GM23248 (cell line): ENCODE results near the gene TNFRSF19. TPM values are rescaled to one million over a fixed set of nuclear protein-coding genes. Genes with fewer than 3 reads are reported as not detected.

Experiments used
- DNase-seq: peaks from one replicate; pipeline ENCODE4 v3.0.0-alpha.2; 2015
- H2AFZ ChIP-seq: fragments of 200-600 bp; sonication (generic); 2 replicates; pipeline ENCODE4 v1.6.1; 2016; ENCODE audit warnings: antibody characterized with exemption
- H3F3A ChIP-seq: fragments of 200-600 bp; sonication (generic); 2 replicates; pipeline ENCODE4 v1.6.1; 2016; ENCODE audit warnings: mild to moderate bottlenecking, antibody characterized with exemption, mixed run types; ENCODE audit not compliant: insufficient read depth
- H3K27ac ChIP-seq: fragments of 200-600 bp; sonication (generic); 2 replicates; pipeline ENCODE4 v1.5.1; 2016; ENCODE audit warnings: mild to moderate bottlenecking
- H3K27me3 ChIP-seq: fragments of 200-600 bp; sonication (generic); replicated peaks from 2 replicates; pipeline ENCODE4 v1.6.1; 2016; ENCODE audit warnings: mild to moderate bottlenecking; ENCODE audit not compliant: insufficient read depth
- H3K36me3 ChIP-seq: fragments of 200-600 bp; sonication (generic); 2 replicates; pipeline ENCODE4 v1.6.1; 2016; ENCODE audit warnings: low read depth, mild to moderate bottlenecking
- H3K4me1 ChIP-seq: fragments of 200-600 bp; sonication (generic); 2 replicates; pipeline ENCODE4 v1.6.1; 2016; ENCODE audit warnings: mild to moderate bottlenecking; ENCODE audit not compliant: insufficient read depth
- H3K4me2 ChIP-seq: fragments of 200-600 bp; sonication (generic); one replicate; pipeline ENCODE4 v1.6.1; 2016; ENCODE audit warnings: mild to moderate bottlenecking; ENCODE audit not compliant: unreplicated experiment
- H3K4me3 ChIP-seq: fragments of 200-600 bp; sonication (generic); 2 replicates; pipeline ENCODE4 v1.5.1; 2016; ENCODE audit warnings: mild to moderate bottlenecking
- H3K79me2 ChIP-seq: fragments of 200-600 bp; sonication (generic); 2 replicates; pipeline ENCODE4 v1.6.1; 2016; ENCODE audit warnings: mild to moderate bottlenecking; ENCODE audit not compliant: insufficient read depth
- H3K9ac ChIP-seq: fragments of 200-600 bp; sonication (generic); 2 replicates; pipeline ENCODE4 v1.6.1; 2016; ENCODE audit warnings: mild to moderate bottlenecking
- H3K9me2 ChIP-seq: fragments of 200-600 bp; sonication (generic); 2 replicates; pipeline ENCODE4 v1.6.1; 2016; ENCODE audit warnings: mixed run types, mild to moderate bottlenecking, moderate library complexity; ENCODE audit not compliant: insufficient read depth
- H3K9me3 ChIP-seq: fragments of 200-600 bp; sonication (generic); one replicate; pipeline ENCODE4 v1.6.1; 2017; ENCODE audit warnings: low read depth
- H4K20me1 ChIP-seq: fragments of 200-600 bp; sonication (generic); 2 replicates; pipeline ENCODE4 v1.6.0; 2016; ENCODE audit not compliant: insufficient read depth
- EZH2 ChIP-seq: fragments of 200-600 bp; sonication (generic); IDR thresholded peaks from 2 replicates; pipeline ENCODE4 v1.6.1; 2018; ENCODE audit warnings: antibody characterized with exemption, mild to moderate bottlenecking; ENCODE audit not compliant: insufficient read depth, poor library complexity, severe bottlenecking
- EZH2phosphoT487 ChIP-seq: fragments of 200-600 bp; sonication (generic); IDR thresholded peaks from 2 replicates; pipeline ENCODE4 v1.6.1; 2018; ENCODE audit warnings: antibody characterized with exemption, moderate library complexity, mild to moderate bottlenecking, low read depth; ENCODE audit not compliant: insufficient read depth
- WGBS, 2 experiments: methylation state at CpG; one replicate each; pipeline ENCODE4 v1.1.6; 2015 to 2017; ENCODE audit warnings: low lambda C conversion rate in 2 of 2, low coverage in 1 of 2; ENCODE audit errors: missing lambda C conversion rate in 2 of 2; 5-methylcytosine and 5-hydroxymethylcytosine counted together
- in situ Hi-C: fragments of 300-500 bp; cut with MboI; formaldehyde crosslinking; loops from 2 replicates; pipeline ENCODE4 v1.15.0; 2020
- polyA plus RNA-seq: library from polyadenylated mRNA; unstranded; fragments of >200 nt; fragmentation: Nextera tagmentation; extraction: Ambion mirVana; gene quantifications from 2 replicates; pipeline ENCODE4 v1.2.1, GENCODE V29; 2016
- total RNA-seq: library from RNA; depleted of rRNA; stranded (reverse); fragments of >200 nt; shearing (Covaris generic); gene quantifications from 2 replicates; pipeline ENCODE4 v1.2.3, GENCODE V29; 2014

Gene TNFRSF19
- total and polyA plus RNA-seq, 2 experiments from 2014 or later: 3.4 TPM

- in situ Hi-C loops: no loop called here
- no peaks in the 10 kb centered on the region for H4K20me1 ChIP-seq
- no peaks in the 10 kb centered on the region for H3K9me2 ChIP-seq
- no peaks in the 10 kb centered on the region for H3K9me3 ChIP-seq
- peaks cover 21% of the 10 kb centered on the region for H3F3A ChIP-seq
- no peak for TF ChIP-seq EZH2phosphoT487
- TF ChIP-seq EZH2: no peak
- no peaks in the 10 kb centered on the region for H3K79me2 ChIP-seq
- peaks cover 19% of the 10 kb centered on the region for H3K4me1 ChIP-seq
- no peaks in the 10 kb centered on the region for H3K27me3 ChIP-seq
- H3K4me2 ChIP-seq: no peak overlapping the region
- H3K36me3 ChIP-seq: no peaks in the 10 kb centered on the region
- H3K9ac ChIP-seq: no peak overlapping the region
- no peak overlapping the region for H2AFZ ChIP-seq
- H3K4me3 ChIP-seq: no peak overlapping the region
- DNase-seq: no peak
- H3K27ac ChIP-seq: no peak overlapping the region
- WGBS, 2 experiments: 91% methylated on average over 3 of the region's 3 CpGs
Measured at GRCh38 chr13:23623394-23623793, 53.2 kb downstream of the TNFRSF19 start.

GRCh38 chr13:23626700-23627099, 56.5 kb downstream of the TNFRSF19 start:
- H3F3A ChIP-seq: 0 out of 2 replicates have a peak, but pooled peaks cover 2% of the 10 kb centered on the region
- no peaks in the 10 kb centered on the region for H3K79me2 ChIP-seq
- H3K9ac ChIP-seq: no peak overlapping the region
- no peaks in the 10 kb centered on the region for H3K9me2 ChIP-seq
- H3K9me3 ChIP-seq: no peaks in the 10 kb centered on the region
- no peak for DNase-seq
- no peak overlapping the region for H3K4me3 ChIP-seq
- H3K36me3 ChIP-seq: no peaks in the 10 kb centered on the region
- H3K27ac ChIP-seq: no peak overlapping the region
- 71 to 79% methylated on average over 8 of the region's 8 CpGs for WGBS, 2 experiments
- no peaks in the 10 kb centered on the region for H3K27me3 ChIP-seq
- in situ Hi-C loops: no loop called here
- peaks cover 1% of the 10 kb centered on the region; the same call in 1 of the 2 replicates for H3K4me1 ChIP-seq
- no peak overlapping the region for H2AFZ ChIP-seq
- no peak overlapping the region for H3K4me2 ChIP-seq
- no peak for TF ChIP-seq EZH2
- TF ChIP-seq EZH2phosphoT487: no peak
- H4K20me1 ChIP-seq: no peaks in the 10 kb centered on the region

- Histone ChIP-seq H3F3A (no peaks in the 10 kb centered on the region), H3K4me1 (no peaks in the 10 kb centered on the region), H2AFZ (no peak overlapping the region), H3K9ac (no peak overlapping the region), H3K79me2 (no peaks in the 10 kb centered on the region), H3K27me3 (no peaks in the 10 kb centered on the region), H3K36me3 (no peaks in the 10 kb centered on the region), H3K4me3 (no peak overlapping the region), H3K9me2 (no peaks in the 10 kb centered on the region), H4K20me1 (no peaks in the 10 kb centered on the region), H3K4me2 (no peak overlapping the region), H3K27ac (no peak overlapping the region), H3K9me3 (no peaks in the 10 kb centered on the region)
- 89 to 91% methylated on average over 8 of the region's 8 CpGs for WGBS, 2 experiments
- in situ Hi-C loops: no loop called here
- DNase-seq: no peak
- TF ChIP-seq EZH2phosphoT487: no peak
- TF ChIP-seq EZH2: no peak
Measured at GRCh38 chr13:23627410-23627809, 57.2 kb downstream of the TNFRSF19 start.

GRCh38 chr13:23628250-23628649, 58.0 kb downstream of the TNFRSF19 start:
- Histone ChIP-seq H3K36me3 (no peaks in the 10 kb centered on the region), H3F3A (no peaks in the 10 kb centered on the region), H3K9me2 (no peaks in the 10 kb centered on the region), H3K27me3 (no peaks in the 10 kb centered on the region), H3K27ac (no peak overlapping the region), H3K4me2 (no peak overlapping the region), H2AFZ (no peak overlapping the region), H3K4me1 (no peaks in the 10 kb centered on the region), H3K79me2 (no peaks in the 10 kb centered on the region), H4K20me1 (no peaks in the 10 kb centered on the region), H3K4me3 (no peak overlapping the region), H3K9me3 (no peaks in the 10 kb centered on the region), H3K9ac (no peak overlapping the region)
- DNase-seq: no peak
- TF ChIP-seq EZH2 (no peak), EZH2phosphoT487 (no peak)
- 73 to 74% methylated on average over 3 of the region's 3 CpGs for WGBS, 2 experiments
- in situ Hi-C loops: no loop called here
